ENCODE measurements around the gene USP14.

GRCh38 chr18:220708-221107, 62.4 kb downstream of the USP14 start:
- TF ChIP-seq POLR2A (IDR thresholded peaks at IDR 0.05; ENCODE audit: low read length) (no peak), CTCF (IDR thresholded peaks at IDR 0.05) (no peak), POLR2AphosphoS2 (conservative IDR thresholded peaks at IDR 0.05; ENCODE audit: low read length) (no peak), BHLHE40 (IDR thresholded peaks at IDR 0.05; ENCODE audit: low read depth, low read length) (no peak), EP300 (IDR thresholded peaks at IDR 0.05) (no peak), REST (IDR thresholded peaks at IDR 0.05) (no peak), ZNF302 (CRISPR knock-in tag; IDR thresholded peaks at IDR 0.05) (no peak), JUN (IDR thresholded peaks at IDR 0.05) (no peak), HOXB5 (CRISPR knock-in tag; IDR thresholded peaks at IDR 0.05) (no peak), BCL3 (IDR thresholded peaks at IDR 0.05) (no peak), GATA3 (IDR thresholded peaks at IDR 0.05; ENCODE audit: borderline replicate concordance) (no peak), MYC (IDR thresholded peaks at IDR 0.05; ENCODE audit: borderline replicate concordance, low read length) (no peak), JUNB (IDR thresholded peaks at IDR 0.05) (no peak), RAD21 (conservative IDR thresholded peaks at IDR 0.05 in 1 of 2, IDR thresholded peaks at IDR 0.05 in 1 of 2) (no peak)
